ENCODE results near the gene FLG.
"Not testable (repeated sequence)": the region's sequence is repeated elsewhere in the genome, so short reads cannot be mapped to it uniquely, and the experiment has no call there.

FLG gene

GRCh38 chr1:152308758-152309157 is 16.3 kb downstream of the FLG start:
- H2AFZ ChIP-seq (ENCODE audit: low read length); H3K27ac ChIP-seq (ENCODE audit: low read length); H3K27me3 ChIP-seq (replicated peaks; ENCODE audit: insufficient read depth, low read length); H3K4me3 ChIP-seq (ENCODE audit: low read length); H3K4me2 ChIP-seq (ENCODE audit: low read depth, low read length); H3F3A ChIP-seq (ENCODE audit: insufficient read depth, low read length); H4K20me1 ChIP-seq (ENCODE audit: insufficient read depth, low read length); H3K79me2 ChIP-seq (ENCODE audit: low read length); H3K4me1 ChIP-seq (ENCODE audit: low read length); DNase-seq; H3K9ac ChIP-seq (ENCODE audit: low read length); H3K36me3 ChIP-seq (replicated peaks; ENCODE audit: insufficient read depth, low read length); H3K9me2 ChIP-seq (replicated peaks; ENCODE audit: insufficient read depth, low read length); H3K9me3 ChIP-seq (replicated peaks; ENCODE audit: insufficient read depth, low read length): not testable (repeated sequence)

GRCh38 chr1:152307970-152308369 is 17.1 kb downstream of the FLG start:
- DNase-seq; H3F3A ChIP-seq (ENCODE audit: insufficient read depth, low read length); H3K36me3 ChIP-seq (replicated peaks; ENCODE audit: insufficient read depth, low read length); H4K20me1 ChIP-seq (ENCODE audit: insufficient read depth, low read length); H3K4me2 ChIP-seq (ENCODE audit: low read depth, low read length); H3K9me2 ChIP-seq (replicated peaks; ENCODE audit: insufficient read depth, low read length); H3K27ac ChIP-seq (ENCODE audit: low read length); H3K79me2 ChIP-seq (ENCODE audit: low read length); H2AFZ ChIP-seq (ENCODE audit: low read length); H3K27me3 ChIP-seq (replicated peaks; ENCODE audit: insufficient read depth, low read length); H3K4me3 ChIP-seq (ENCODE audit: low read length); H3K4me1 ChIP-seq (ENCODE audit: low read length); H3K9ac ChIP-seq (ENCODE audit: low read length); H3K9me3 ChIP-seq (replicated peaks; ENCODE audit: insufficient read depth, low read length): not testable (repeated sequence)

GRCh38 chr1:152306123-152306522 is 18.9 kb downstream of the FLG start:
- H3K9ac ChIP-seq (ENCODE audit: low read length); H3K9me2 ChIP-seq (replicated peaks; ENCODE audit: insufficient read depth, low read length); DNase-seq; H3K27me3 ChIP-seq (replicated peaks; ENCODE audit: insufficient read depth, low read length); H3K36me3 ChIP-seq (replicated peaks; ENCODE audit: insufficient read depth, low read length); H3K9me3 ChIP-seq (replicated peaks; ENCODE audit: insufficient read depth, low read length); H3K27ac ChIP-seq (ENCODE audit: low read length); H3K4me1 ChIP-seq (ENCODE audit: low read length); H4K20me1 ChIP-seq (ENCODE audit: insufficient read depth, low read length); H2AFZ ChIP-seq (ENCODE audit: low read length); H3K4me3 ChIP-seq (ENCODE audit: low read length); H3K79me2 ChIP-seq (ENCODE audit: low read length); H3K4me2 ChIP-seq (ENCODE audit: low read depth, low read length); H3F3A ChIP-seq (ENCODE audit: insufficient read depth, low read length): not testable (repeated sequence)

DNA sequence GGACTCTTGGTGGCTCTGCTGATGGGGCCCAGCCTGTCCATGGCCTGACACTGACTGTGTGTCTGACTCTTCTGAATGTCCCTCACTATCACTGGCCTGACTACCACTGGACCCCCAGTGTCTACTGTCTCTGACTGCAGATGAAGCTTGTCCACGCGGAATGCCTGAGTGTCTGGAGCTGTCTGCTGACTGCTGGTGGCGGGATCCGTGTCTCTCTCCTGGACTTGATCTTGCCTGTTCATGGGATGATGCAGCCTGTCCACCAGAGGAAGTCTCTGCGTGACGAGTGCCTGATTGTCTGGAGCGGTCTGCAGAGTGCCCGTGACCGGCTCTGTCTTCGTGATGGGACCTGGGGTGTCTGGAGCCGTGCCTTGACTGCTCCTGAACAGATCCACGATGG is 20.3 kb downstream of the FLG start:
- H3K4me3 ChIP-seq (ENCODE audit: low read length); H3F3A ChIP-seq (ENCODE audit: insufficient read depth, low read length); H3K9me2 ChIP-seq (replicated peaks; ENCODE audit: insufficient read depth, low read length); H3K36me3 ChIP-seq (replicated peaks; ENCODE audit: insufficient read depth, low read length); H3K4me1 ChIP-seq (ENCODE audit: low read length); H3K27ac ChIP-seq (ENCODE audit: low read length); H3K79me2 ChIP-seq (ENCODE audit: low read length); H2AFZ ChIP-seq (ENCODE audit: low read length); H3K27me3 ChIP-seq (replicated peaks; ENCODE audit: insufficient read depth, low read length); DNase-seq; H3K9ac ChIP-seq (ENCODE audit: low read length); H4K20me1 ChIP-seq (ENCODE audit: insufficient read depth, low read length); H3K9me3 ChIP-seq (replicated peaks; ENCODE audit: insufficient read depth, low read length); H3K4me2 ChIP-seq (ENCODE audit: low read depth, low read length): not testable (repeated sequence)

DNA sequence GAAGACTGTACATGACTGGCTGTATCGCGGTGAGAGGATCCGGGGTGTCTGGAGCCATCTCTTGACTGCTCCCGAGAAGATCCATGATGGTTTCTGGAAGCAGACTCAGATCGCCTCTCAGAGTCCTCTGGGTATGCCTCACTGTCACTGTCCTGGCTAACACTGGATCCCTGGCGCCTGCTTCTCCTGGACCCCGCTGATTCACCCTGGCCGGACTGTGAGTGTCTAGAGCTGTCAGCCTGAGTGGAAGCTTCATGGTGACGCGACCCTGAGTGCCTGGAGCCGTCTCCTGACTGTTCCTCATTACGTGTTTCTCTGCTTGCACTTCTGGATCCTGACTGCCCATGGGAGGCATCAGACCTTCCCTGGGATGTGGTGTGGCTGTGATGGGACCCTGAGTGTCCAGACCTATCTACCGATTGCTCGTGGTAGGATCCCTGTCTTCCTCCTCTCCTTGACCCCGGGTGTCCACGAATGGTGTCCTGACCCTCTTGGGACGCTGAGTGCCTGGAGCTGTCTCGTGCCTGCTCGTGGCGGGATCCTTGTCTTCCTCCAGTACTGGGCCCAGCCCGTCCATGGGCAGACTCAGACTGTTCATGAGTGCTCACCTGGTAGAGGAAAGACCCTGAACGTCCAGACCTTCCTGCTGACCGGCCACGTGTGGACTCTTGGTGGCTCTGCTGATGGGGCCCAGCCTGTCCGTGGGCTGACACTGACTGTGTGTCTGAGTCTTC is 21.7 kb downstream of the FLG start:
- not testable (repeated sequence) for H3K9me2 ChIP-seq (replicated peaks; ENCODE audit: insufficient read depth, low read length); H3K27me3 ChIP-seq (replicated peaks; ENCODE audit: insufficient read depth, low read length); H3K9ac ChIP-seq (ENCODE audit: low read length); H2AFZ ChIP-seq (ENCODE audit: low read length); H3K79me2 ChIP-seq (ENCODE audit: low read length); H3K9me3 ChIP-seq (replicated peaks; ENCODE audit: insufficient read depth, low read length); H4K20me1 ChIP-seq (ENCODE audit: insufficient read depth, low read length); H3K4me2 ChIP-seq (ENCODE audit: low read depth, low read length); H3K4me1 ChIP-seq (ENCODE audit: low read length); H3K4me3 ChIP-seq (ENCODE audit: low read length); H3F3A ChIP-seq (ENCODE audit: insufficient read depth, low read length); H3K36me3 ChIP-seq (replicated peaks; ENCODE audit: insufficient read depth, low read length); H3K27ac ChIP-seq (ENCODE audit: low read length); DNase-seq

GRCh38 chr1:152256394-152256793 is 68.6 kb downstream of the FLG start:
- H3K4me3 ChIP-seq (ENCODE audit: low read length); H3K79me2 ChIP-seq (ENCODE audit: low read length); H3K27me3 ChIP-seq (replicated peaks; ENCODE audit: insufficient read depth, low read length); H3K4me2 ChIP-seq (ENCODE audit: low read depth, low read length); H3K9me2 ChIP-seq (replicated peaks; ENCODE audit: insufficient read depth, low read length); H3K27ac ChIP-seq (ENCODE audit: low read length); H4K20me1 ChIP-seq (ENCODE audit: insufficient read depth, low read length); H3F3A ChIP-seq (ENCODE audit: insufficient read depth, low read length); H2AFZ ChIP-seq (ENCODE audit: low read length); DNase-seq; H3K36me3 ChIP-seq (replicated peaks; ENCODE audit: insufficient read depth, low read length); H3K4me1 ChIP-seq (ENCODE audit: low read length); H3K9ac ChIP-seq (ENCODE audit: low read length); H3K9me3 ChIP-seq (replicated peaks; ENCODE audit: insufficient read depth, low read length): not testable (repeated sequence)
